ENCODE measurements around the gene ELMO2.

The ELMO2 gene

GRCh38 chr20:46401478-46401860, 4.9 kb downstream of the ELMO2 start:
- Mint-ChIP-seq H3K27me3 (ENCODE audit: low read depth) (no peaks in the 10 kb centered on the region), H3K4me3 (peak overlapping the region in 2 of 3 experiments; percentile 28 to 73), H3K36me3 (ENCODE audit: low read depth) (peaks cover 13% of the 10 kb centered on the region), H3K4me1 (peaks cover 63% of the 10 kb centered on the region), H3K27ac (peak overlapping the region; percentile 91 to 98 (median 93)), H3K9me3 (no peaks in the 10 kb centered on the region)
- TF ChIP-seq CTCF (IDR thresholded peaks at IDR 0.05; ENCODE audit: unreplicated experiment in 3 of 3) = no peak

- no peak for TF ChIP-seq CTCF (IDR thresholded peaks at IDR 0.05; ENCODE audit: unreplicated experiment in 3 of 3)
- Mint-ChIP-seq H3K4me1 (peaks cover 68% of the 10 kb centered on the region), H3K27me3 (ENCODE audit: low read depth) (no peaks in the 10 kb centered on the region), H3K4me3 (peak overlapping the region in 2 of 3 experiments; percentile 64 to 73), H3K36me3 (ENCODE audit: low read depth) (peaks cover 13% of the 10 kb centered on the region), H3K9me3 (no peaks in the 10 kb centered on the region), H3K27ac (peak overlapping the region; percentile 91 to 98 (median 93))
Observed at GRCh38 chr20:46400828-46401477, 5.5 kb downstream of the ELMO2 start.

- Mint-ChIP-seq H3K4me1 (peaks cover 75% of the 10 kb centered on the region), H3K9me3 (no peaks in the 10 kb centered on the region), H3K27ac (peak overlapping the region; percentile 91 to 98 (median 93)), H3K27me3 (ENCODE audit: low read depth) (no peaks in the 10 kb centered on the region), H3K4me3 (peak overlapping the region; percentile 36 to 73 (median 64)), H3K36me3 (ENCODE audit: low read depth) (peaks cover 15% of the 10 kb centered on the region)
- TF ChIP-seq CTCF (IDR thresholded peaks at IDR 0.05; ENCODE audit: unreplicated experiment in 3 of 3) = no peak
Observed at GRCh38 chr20:46400253-46400652, 6.2 kb downstream of the ELMO2 start.

- no peak for TF ChIP-seq CTCF (IDR thresholded peaks at IDR 0.05; ENCODE audit: unreplicated experiment in 3 of 3)
- peaks cover 21% of the 10 kb centered on the region for H3K36me3 Mint-ChIP-seq (ENCODE audit: low read depth)
- no peaks in the 10 kb centered on the region for H3K27me3 Mint-ChIP-seq (ENCODE audit: low read depth)
- peak overlapping the region in 2 of 3 experiments; percentile 81 to 93 for H3K27ac Mint-ChIP-seq
- H3K4me3 Mint-ChIP-seq = no peak overlapping the region
- peaks cover 75% of the 10 kb centered on the region for H3K4me1 Mint-ChIP-seq
- H3K9me3 Mint-ChIP-seq = no peaks in the 10 kb centered on the region
Observed at GRCh38 chr20:46399401-46399800, 7.0 kb downstream of the ELMO2 start.

- peaks cover 71% of the 10 kb centered on the region for H3K4me1 Mint-ChIP-seq
- no peak for TF ChIP-seq CTCF (IDR thresholded peaks at IDR 0.05; ENCODE audit: unreplicated experiment in 3 of 3)
- H3K27me3 Mint-ChIP-seq (ENCODE audit: low read depth) = no peaks in the 10 kb centered on the region
- peaks cover 24% of the 10 kb centered on the region for H3K36me3 Mint-ChIP-seq (ENCODE audit: low read depth)
- H3K9me3 Mint-ChIP-seq = no peaks in the 10 kb centered on the region
- peak overlapping the region in 2 of 3 experiments; percentile 81 to 93 for H3K27ac Mint-ChIP-seq
- no peak overlapping the region for H3K4me3 Mint-ChIP-seq
Observed at GRCh38 chr20:46398963-46399362, 7.5 kb downstream of the ELMO2 start.

All from nephron (organoid).